ENCODE data around the gene TIRAP. TPM values are rescaled to one million over a fixed set of nuclear protein-coding genes. Genes with fewer than 3 reads are reported as not detected.

Gene TIRAP
- total RNA-seq, 4 donors from 2014 or later = 6.6 to 18.1 (median 13.5) TPM

- H3K4me1 ChIP-seq = peaks cover 0 to 40% (median 9%) of the 10 kb centered on the region in 3 donors
- H3K27me3 ChIP-seq = no peaks in the 10 kb centered on the region
- peak; percentile 77 for ATAC-seq
- no peaks in the 10 kb centered on the region for H3K9me3 ChIP-seq
- TF ChIP-seq POLR2A (IDR thresholded peaks at IDR 0.05) (no peak), POLR2AphosphoS5 (IDR thresholded peaks at IDR 0.05) (peak; percentile 11), EP300 (IDR thresholded peaks at IDR 0.05) (no peak)
- TF ChIP-seq, protein P1, sequence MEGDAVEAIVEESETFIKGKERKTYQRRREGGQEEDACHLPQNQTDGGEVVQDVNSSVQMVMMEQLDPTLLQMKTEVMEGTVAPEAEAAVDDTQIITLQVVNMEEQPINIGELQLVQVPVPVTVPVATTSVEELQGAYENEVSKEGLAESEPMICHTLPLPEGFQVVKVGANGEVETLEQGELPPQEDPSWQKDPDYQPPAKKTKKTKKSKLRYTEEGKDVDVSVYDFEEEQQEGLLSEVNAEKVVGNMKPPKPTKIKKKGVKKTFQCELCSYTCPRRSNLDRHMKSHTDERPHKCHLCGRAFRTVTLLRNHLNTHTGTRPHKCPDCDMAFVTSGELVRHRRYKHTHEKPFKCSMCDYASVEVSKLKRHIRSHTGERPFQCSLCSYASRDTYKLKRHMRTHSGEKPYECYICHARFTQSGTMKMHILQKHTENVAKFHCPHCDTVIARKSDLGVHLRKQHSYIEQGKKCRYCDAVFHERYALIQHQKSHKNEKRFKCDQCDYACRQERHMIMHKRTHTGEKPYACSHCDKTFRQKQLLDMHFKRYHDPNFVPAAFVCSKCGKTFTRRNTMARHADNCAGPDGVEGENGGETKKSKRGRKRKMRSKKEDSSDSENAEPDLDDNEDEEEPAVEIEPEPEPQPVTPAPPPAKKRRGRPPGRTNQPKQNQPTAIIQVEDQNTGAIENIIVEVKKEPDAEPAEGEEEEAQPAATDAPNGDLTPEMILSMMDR (IDR thresholded peaks at IDR 0.05) = peak in 1 of 4 experiments; percentile 3
- H3K4me3 ChIP-seq = peak overlapping the region; percentile 54 to 89
- H3K27ac ChIP-seq = peak overlapping the region; percentile 85 to 99 (median 96)
- peaks cover 0 to 14% of the 10 kb centered on the region in 2 donors for H3K36me3 ChIP-seq
- 0% methylated on average over 2 to 14 of the region's 15 CpGs for WGBS, 2 donors (ENCODE audit: low coverage in 1 of 2)
Observed at GRCh38 chr11:126282361-126282735, 545 bp upstream of the TIRAP start.

DNA sequence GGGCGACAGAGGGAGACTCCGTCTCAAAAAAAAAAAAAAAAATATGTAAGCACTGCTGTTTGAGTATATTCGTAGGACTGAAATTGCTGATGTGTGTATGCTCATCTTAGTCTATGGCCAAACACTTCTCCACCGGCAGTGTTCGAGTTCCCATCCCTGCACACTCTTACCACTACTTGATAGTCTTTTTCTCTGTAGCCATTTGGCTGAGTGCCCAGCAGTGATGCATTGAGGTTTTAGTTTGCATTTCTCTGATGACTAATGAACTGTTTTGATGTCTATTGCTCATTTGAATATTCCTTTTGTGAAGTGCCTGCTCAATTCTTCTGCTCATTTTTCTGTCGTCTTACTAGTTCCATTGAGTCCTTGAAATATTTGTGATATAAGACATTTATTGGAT, 1.9 kb downstream of the TIRAP start:
- Histone ChIP-seq H3K27ac (peak overlapping the region in 1 of 4 donors; percentile 4), H3K4me3 (no peak overlapping the region), H3K9me3 (no peaks in the 10 kb centered on the region), H3K27me3 (no peaks in the 10 kb centered on the region), H3K36me3 (peaks cover 0 to 30% of the 10 kb centered on the region in 2 donors), H3K4me1 (peaks cover 0 to 40% (median 9%) of the 10 kb centered on the region in 3 donors)
- ATAC-seq = no peak
- 17 to 42% methylated on average over 2 to 5 of the region's 6 CpGs for whole genome bisulfite sequencing, 2 donors (ENCODE audit: low coverage in 1 of 2)
- TF ChIP-seq, protein P1 (IDR thresholded peaks at IDR 0.05) = no peak
- TF ChIP-seq EP300 (IDR thresholded peaks at IDR 0.05) (no peak), POLR2AphosphoS5 (IDR thresholded peaks at IDR 0.05) (no peak)

GRCh38 chr11:126288237-126288636, 5.3 kb downstream of the TIRAP start:
- Histone ChIP-seq H3K27me3 (no peaks in the 10 kb centered on the region), H3K4me3 (no peak overlapping the region), H3K27ac (no peak overlapping the region), H3K9me3 (no peaks in the 10 kb centered on the region), H3K36me3 (peaks cover 0 to 64% of the 10 kb centered on the region in 2 donors), H3K4me1 (peaks cover 0 to 24% (median 0%) of the 10 kb centered on the region in 3 donors)
- WGBS, 2 donors (ENCODE audit: low coverage in 1 of 2) = 78 to 87% methylated on average over 4 to 6 of the region's 6 CpGs
- TF ChIP-seq POLR2AphosphoS5 (IDR thresholded peaks at IDR 0.05) (no peak), EP300 (IDR thresholded peaks at IDR 0.05) (no peak), POLR2A (IDR thresholded peaks at IDR 0.05) (no peak)
- TF ChIP-seq, protein P1 (IDR thresholded peaks at IDR 0.05) = no peak
- no peak for ATAC-seq

- Histone ChIP-seq H3K27ac (peak overlapping the region in 2 of 4 donors; percentile 6 to 9), H3K27me3 (no peaks in the 10 kb centered on the region), H3K4me1 (peaks cover 0 to 4% (median 0%) of the 10 kb centered on the region in 3 donors), H3K36me3 (peaks cover 0 to 90% of the 10 kb centered on the region in 2 donors), H3K9me3 (no peaks in the 10 kb centered on the region), H3K4me3 (no peak overlapping the region)
- ATAC-seq = no peak
- WGBS, 2 donors (ENCODE audit: low coverage in 1 of 2) = 54 to 58% methylated on average over 4 to 6 of the region's 12 CpGs
- TF ChIP-seq EP300 (IDR thresholded peaks at IDR 0.05) (no peak), POLR2AphosphoS5 (IDR thresholded peaks at IDR 0.05) (no peak), POLR2A (IDR thresholded peaks at IDR 0.05) (no peak)
- TF ChIP-seq, protein P1 (IDR thresholded peaks at IDR 0.05) = no peak
Observed at GRCh38 chr11:126290887-126291286, 8.0 kb downstream of the TIRAP start.

GRCh38 chr11:126293726-126294125, 10.8 kb downstream of the TIRAP start:
- no peak for ATAC-seq
- H3K9me3 ChIP-seq = no peaks in the 10 kb centered on the region
- no peak overlapping the region for H3K27ac ChIP-seq
- TF ChIP-seq, protein P1 (IDR thresholded peaks at IDR 0.05) = no peak
- no peak for TF ChIP-seq POLR2A (IDR thresholded peaks at IDR 0.05)
- no peak for TF ChIP-seq POLR2AphosphoS5 (IDR thresholded peaks at IDR 0.05)
- TF ChIP-seq EP300 (IDR thresholded peaks at IDR 0.05) = no peak
- H3K36me3 ChIP-seq = peaks cover 0 to 84% of the 10 kb centered on the region in 2 donors
- no peak overlapping the region for H3K4me3 ChIP-seq
- H3K4me1 ChIP-seq = peaks cover 0 to 4% (median 0%) of the 10 kb centered on the region in 3 donors
- H3K27me3 ChIP-seq = no peaks in the 10 kb centered on the region
- 100% methylated on average over 2 of the region's 5 CpGs; no CpG with 5 or more reads in 1 of the 2 donors for WGBS, 2 donors (ENCODE audit: low coverage in 1 of 2)

Measured in gastroesophageal sphincter (tissue), 4 donors.